H1 (cell line): ENCODE measurements around the gene CDK4. TPM values are rescaled to one million over a fixed set of nuclear protein-coding genes. Genes with fewer than 3 reads are reported as not detected.

Experiments used
- E2F6 ChIP-seq: IDR thresholded peaks from 2 replicates; pipeline ENCODE4 v1.6.1; 2012; ENCODE audit warnings: inconsistent platforms
- HDAC6 ChIP-seq: IDR thresholded peaks from one replicate; pipeline ENCODE4 v1.7.1; 2012; ENCODE audit warnings: low read depth, mild to moderate bottlenecking, inconsistent platforms, low read length, moderate library complexity
- RAD21 ChIP-seq, 2 experiments: IDR thresholded peaks in 1 of 2; conservative IDR thresholded peaks in 1 of 2; 2 replicates each; pipeline ENCODE4 v1.6.1; 2011; ENCODE audit warnings: low read depth in 2 of 2, low read length in 2 of 2, improper control_type of control experiment in 1 of 2, inconsistent platforms in 1 of 2, mild to moderate bottlenecking in 1 of 2, moderate library complexity in 1 of 2
- SIX5 ChIP-seq: IDR thresholded peaks from 2 replicates; pipeline ENCODE4 v1.6.1; 2011; ENCODE audit warnings: mild to moderate bottlenecking, low read depth, low read length
- ZNF274 ChIP-seq: IDR thresholded peaks from 2 replicates; pipeline ENCODE4 v1.7.0; 2012; ENCODE audit warnings: low read length, borderline replicate concordance; ENCODE audit errors: extremely low read depth
- polyA plus RNA-seq, 7 experiments: library from polyadenylated mRNA; depleted of rRNA in 3 of 7; stranded (reverse) in 5 of 7; unstranded in 2 of 7; fragments of >200 nt in 5 of 7; fragments of 200-250 nt in 2 of 7; gene quantifications; 1 replicate in 5 of 7; 2 replicates in 1 of 7; 4 replicates in 1 of 7; pipeline versions ENCODE4 v1.2.1 to v1.2.3, GENCODE V29; 2011 to 2013; ENCODE audit warnings: missing spikeins in 2 of 7, mixed read lengths in 2 of 7
- total RNA-seq: library from RNA; stranded (reverse); fragmentation: NEBNext Ultra II Directional; extraction: Animal tissue kit (Norgen Biotek cat#: 25700); gene quantifications from 2 replicates; pipeline ENCODE4 v1.2.1, GENCODE V29; 2021

CDK4 gene
- total and polyA plus RNA-seq, 2 of the 8 experiments (the other 6 are each of a cell fraction or from before 2014, with no cell fraction given) = 174 to 368 TPM

GRCh38 chr12:57797933-57798332 is 45.8 kb upstream of the CDK4 start (continued):
- TF ChIP-seq ZNF274 (no peak), HDAC6 (no peak), E2F6 (no peak), SIX5 (no peak), RAD21 (IDR thresholded peaks at IDR 0.05 in 1 of 2, conservative IDR thresholded peaks at IDR 0.05 in 1 of 2; ENCODE audit: low read depth in 2 of 2, low read length in 2 of 2) (no peak)
